ENCODE data around the gene ESRRA. TPM values are rescaled to one million over a fixed set of nuclear protein-coding genes. Genes with fewer than 3 reads are reported as not detected.

Gene ESRRA
- total and polyA plus RNA-seq, 2 of the 13 experiments (the other 11 are each of a cell fraction or from before 2014, with no cell fraction given) = 18.1 to 36.3 TPM

DNA sequence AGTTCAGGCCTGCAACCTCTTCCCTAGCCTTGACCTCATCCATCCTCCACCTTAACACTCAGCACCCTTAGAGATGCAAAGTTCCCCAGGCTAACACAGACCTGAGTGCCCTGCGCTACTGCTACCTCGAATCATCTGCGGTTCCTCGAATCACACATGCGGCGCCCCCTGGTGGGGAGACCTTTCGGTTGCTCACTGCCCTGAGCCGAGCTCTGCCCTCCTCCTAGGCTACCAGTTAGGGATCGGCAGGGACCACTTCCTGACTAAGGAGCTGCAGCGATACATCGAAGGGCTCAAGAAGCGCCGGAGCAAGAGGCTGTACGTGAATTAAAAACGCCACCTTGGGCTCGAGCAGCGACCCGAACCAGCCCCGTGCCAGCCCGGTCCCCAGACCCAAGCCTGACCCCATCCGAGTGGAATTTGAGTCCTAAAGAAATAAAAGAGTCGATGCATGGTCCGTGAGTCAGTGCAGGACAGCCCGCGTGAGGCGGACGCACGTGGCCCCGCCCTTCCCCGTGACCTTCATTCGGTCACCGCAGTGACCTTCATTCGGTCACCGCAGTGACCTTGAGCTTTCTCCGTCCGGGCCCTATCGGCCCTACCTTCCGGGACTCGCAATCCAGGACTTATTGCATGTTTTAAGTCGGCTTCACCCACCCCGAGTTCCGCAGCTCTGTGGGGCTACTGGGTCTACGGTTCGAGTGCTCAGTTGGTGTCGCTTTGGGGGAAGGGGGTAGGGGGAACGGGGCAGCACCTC lies 830 bp upstream of the ESRRA start (continued):
- TF ChIP-seq RORA (CRISPR knock-in tag; IDR thresholded peaks at IDR 0.05) (no peak), MTA1 (CRISPR knock-in tag; IDR thresholded peaks at IDR 0.05; ENCODE audit: borderline replicate concordance) (peak; percentile 17; the same call in 1 of the 2 replicates), TSC22D2 (CRISPR knock-in tag; IDR thresholded peaks at IDR 0.05; ENCODE audit: borderline replicate concordance) (peak; percentile 78; the same call in 1 of the 2 replicates), FLYWCH1 (CRISPR knock-in tag; IDR thresholded peaks at IDR 0.05) (no peak), RFX5 (IDR thresholded peaks at IDR 0.05; ENCODE audit: low read depth, low read length) (no peak), CHD2 (IDR thresholded peaks at IDR 0.05; ENCODE audit: low read depth, low read length) (0 out of 2 replicates have a peak, but pooled peaks have one; percentile 8), TAF15 (IDR thresholded peaks at IDR 0.05; ENCODE audit: low read depth, low read length, poor library complexity, severe bottlenecking) (no peak), ZNF432 (CRISPR knock-in tag; IDR thresholded peaks at IDR 0.05; ENCODE audit: borderline replicate concordance) (no peak), ZNF292 (CRISPR knock-in tag; IDR thresholded peaks at IDR 0.05; ENCODE audit: borderline replicate concordance, low read depth) (peak; percentile 32; the same call in 1 of the 2 replicates), TCF7L2 (IDR thresholded peaks at IDR 0.05; ENCODE audit: low read depth, low read length) (no peak), ZNF12 (CRISPR knock-in tag; IDR thresholded peaks at IDR 0.05) (no peak; the same call in 1 of the 2 replicates), NAIF1 (CRISPR knock-in tag; IDR thresholded peaks at IDR 0.05; ENCODE audit: borderline replicate concordance) (no peak), NFKBIZ (CRISPR knock-in tag; IDR thresholded peaks at IDR 0.05) (no peak), NONO (IDR thresholded peaks at IDR 0.05) (no peak), NONO (CRISPR knock-in tag; conservative IDR thresholded peaks at IDR 0.05) (peak; percentile 61; the same call in 1 of the 2 replicates), KLF12 (CRISPR knock-in tag; IDR thresholded peaks at IDR 0.05; ENCODE audit: borderline replicate concordance) (peak; percentile 81), ATF1 (CRISPR knock-in tag; IDR thresholded peaks at IDR 0.05) (no peak), NRL (CRISPR knock-in tag; IDR thresholded peaks at IDR 0.05; ENCODE audit: borderline replicate concordance) (no peak), ZFP82 (CRISPR knock-in tag; IDR thresholded peaks at IDR 0.05; ENCODE audit: borderline replicate concordance) (no peak), XRCC5 (optimal IDR thresholded peaks at IDR 0.05; ENCODE audit: low read length) (peak; percentile 89), SAP130 (CRISPR knock-in tag; IDR thresholded peaks at IDR 0.05; ENCODE audit: low read depth) (peak; percentile 49; the same call in 1 of the 2 replicates), KDM4B (CRISPR knock-in tag; IDR thresholded peaks at IDR 0.05) (no peak; the same call in 1 of the 2 replicates), ZNF225 (CRISPR knock-in tag; IDR thresholded peaks at IDR 0.05) (no peak), BHLHE40 (IDR thresholded peaks at IDR 0.05; ENCODE audit: low read length) (peak; percentile 69; the same call in 1 of the 2 replicates), DNMT3B (CRISPR knock-in tag; conservative IDR thresholded peaks at IDR 0.05) (no peak)
- TF ChIP-seq, protein P1, sequence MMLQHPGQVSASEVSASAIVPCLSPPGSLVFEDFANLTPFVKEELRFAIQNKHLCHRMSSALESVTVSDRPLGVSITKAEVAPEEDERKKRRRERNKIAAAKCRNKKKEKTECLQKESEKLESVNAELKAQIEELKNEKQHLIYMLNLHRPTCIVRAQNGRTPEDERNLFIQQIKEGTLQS (CRISPR knock-in tag; IDR thresholded peaks at IDR 0.05) = no peak
- TF ChIP-seq, protein P2, sequence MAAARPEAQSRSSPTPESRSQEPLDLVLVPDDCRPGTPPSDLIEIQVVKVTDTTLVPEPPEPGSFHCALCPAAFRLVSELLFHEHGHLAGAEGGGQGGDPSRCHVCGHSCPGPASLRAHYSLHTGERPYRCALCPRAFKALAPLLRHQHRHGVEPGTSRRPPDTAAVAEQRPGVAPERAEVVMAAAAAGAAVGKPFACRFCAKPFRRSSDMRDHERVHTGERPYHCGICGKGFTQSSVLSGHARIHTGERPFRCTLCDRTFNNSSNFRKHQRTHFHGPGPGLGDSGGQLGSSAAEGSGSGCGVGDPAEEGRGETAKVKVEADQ (CRISPR knock-in tag; IDR thresholded peaks at IDR 0.05; ENCODE audit: borderline replicate concordance) = no peak; the same call in 1 of the 2 replicates
- TF ChIP-seq, protein P3, sequence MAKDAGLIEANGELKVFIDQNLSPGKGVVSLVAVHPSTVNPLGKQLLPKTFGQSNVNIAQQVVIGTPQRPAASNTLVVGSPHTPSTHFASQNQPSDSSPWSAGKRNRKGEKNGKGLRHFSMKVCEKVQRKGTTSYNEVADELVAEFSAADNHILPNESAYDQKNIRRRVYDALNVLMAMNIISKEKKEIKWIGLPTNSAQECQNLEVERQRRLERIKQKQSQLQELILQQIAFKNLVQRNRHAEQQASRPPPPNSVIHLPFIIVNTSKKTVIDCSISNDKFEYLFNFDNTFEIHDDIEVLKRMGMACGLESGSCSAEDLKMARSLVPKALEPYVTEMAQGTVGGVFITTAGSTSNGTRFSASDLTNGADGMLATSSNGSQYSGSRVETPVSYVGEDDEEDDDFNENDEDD (CRISPR knock-in tag; IDR thresholded peaks at IDR 0.05; ENCODE audit: borderline replicate concordance) = 0 out of 2 replicates have a peak, but pooled peaks have one; percentile 12
